ENCODE results near the gene ITGAX.

DNA sequence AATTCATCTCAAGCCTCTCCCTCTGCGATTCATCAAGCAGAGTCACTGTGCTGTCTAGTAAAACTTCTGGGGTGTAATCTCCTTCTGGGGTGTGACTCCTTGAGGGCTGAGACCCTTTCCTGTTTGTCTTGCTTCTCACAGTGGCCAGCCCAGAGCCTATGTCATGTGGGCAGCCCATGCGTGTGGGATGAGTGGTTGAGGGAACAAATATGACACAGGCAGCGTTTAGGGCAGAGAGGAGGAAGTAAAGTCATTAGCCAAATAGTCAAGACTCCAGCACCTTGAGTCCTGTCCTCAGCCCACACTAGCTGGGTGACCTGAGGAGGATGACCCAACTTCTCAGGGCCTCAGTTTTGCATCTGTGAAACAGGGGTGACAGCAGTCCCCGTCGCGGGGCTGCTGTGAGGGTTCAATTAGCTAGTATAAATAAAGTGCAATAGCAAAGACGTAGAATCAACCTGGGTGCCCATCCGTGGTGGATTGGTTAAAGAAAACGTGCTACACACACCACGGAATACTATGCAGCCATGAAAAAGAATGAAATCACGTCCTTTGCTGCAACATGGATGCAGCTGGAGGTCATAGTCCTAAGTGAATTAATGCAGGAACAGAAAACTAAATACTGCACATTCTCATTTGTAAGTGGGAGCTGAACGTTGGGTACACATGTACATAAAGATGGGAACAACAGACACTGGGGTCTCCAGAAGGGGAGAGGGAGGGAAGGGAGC, 4.5 kb upstream of the ITGAX start:
- TF ChIP-seq YY1 (IDR thresholded peaks at IDR 0.05; ENCODE audit: insufficient read depth, insufficient read length) (no peak), ZNF274 (IDR thresholded peaks at IDR 0.05; ENCODE audit: low read depth, low read length) (no peak), SUZ12 (IDR thresholded peaks at IDR 0.05; ENCODE audit: extremely low read depth, insufficient read depth, insufficient read length) (no peak)
